Fibroblast of villous mesenchyme (primary cell): ENCODE data around the gene ARHGEF12. TPM values are rescaled to one million over a fixed set of nuclear protein-coding genes. Genes with fewer than 3 reads are reported as not detected.

Source experiments
- DNase-seq: peaks from one replicate; pipeline ENCODE4 v3.0.0-alpha.2; 2010; ENCODE audit warnings: low read depth
- H3K4me3 ChIP-seq: 2 replicates; pipeline ENCODE4 v1.5.1; 2011; ENCODE audit warnings: low read depth, mild to moderate bottlenecking, low read length
- CTCF ChIP-seq: IDR thresholded peaks from 2 replicates; pipeline ENCODE4 v1.5.1; 2012; ENCODE audit warnings: low read depth, mild to moderate bottlenecking, low read length; ENCODE audit not compliant: insufficient read depth
- total RNA-seq: library from RNA; depleted of rRNA; stranded (reverse); fragments of >200 nt; gene quantifications from 2 replicates; pipeline ENCODE4 v1.2.3, GENCODE V29; 2012

ARHGEF12 gene
- total RNA-seq, 1 donor, result 143 TPM

- TF ChIP-seq CTCF, result no peak
- DNase-seq, result no peak
- H3K4me3 ChIP-seq, result no peak overlapping the region
These were observed 129.8 kb downstream of the ARHGEF12 start for GRCh38 chr11:120465921-120466534.

GRCh38 chr11:120467627-120468026 is 131.4 kb downstream of the ARHGEF12 start:
- no peak for TF ChIP-seq CTCF
- peak; percentile 16 for DNase-seq
- H3K4me3 ChIP-seq, result no peak overlapping the region

- TF ChIP-seq CTCF, result no peak
- H3K4me3 ChIP-seq, result no peak overlapping the region
- DNase-seq, result peak; percentile 84
These were observed 134.9 kb downstream of the ARHGEF12 start for GRCh38 chr11:120471131-120471530.

GRCh38 chr11:120471994-120472393 is 135.8 kb downstream of the ARHGEF12 start:
- no peak for TF ChIP-seq CTCF

GRCh38 chr11:120473503-120473902 is 137.3 kb downstream of the ARHGEF12 start:
- H3K4me3 ChIP-seq, result no peak overlapping the region
- DNase-seq, result no peak
- TF ChIP-seq CTCF, result no peak

More at GRCh38 chr11:120471994-120472393, 135.8 kb downstream of the ARHGEF12 start:
- no peak for DNase-seq
- no peak overlapping the region for H3K4me3 ChIP-seq

GRCh38 chr11:120482149-120482548 is 145.9 kb downstream of the ARHGEF12 start:
- peak; percentile 22 for DNase-seq
- no peak overlapping the region for H3K4me3 ChIP-seq
- no peak for TF ChIP-seq CTCF

- no peak overlapping the region for H3K4me3 ChIP-seq
- TF ChIP-seq CTCF, result no peak
- no peak for DNase-seq
These were observed 148.5 kb downstream of the ARHGEF12 start for GRCh38 chr11:120484722-120485121.
